VCaP (cell line): Measurements from ENCODE around the gene DGKG.

Experiments
- H3K27ac ChIP-seq: fragments of 450-650 bp; 2 replicates; pipeline ENCODE4 v1.5.1; 2017
- TF ChIP-seq, protein P1 (sequence below): fragments of 450-650 bp; conservative IDR thresholded peaks from 2 replicates; pipeline ENCODE4 v1.5.1; 2017; ENCODE audit warnings: mild to moderate bottlenecking, moderate library complexity

Gene DGKG

DNA sequence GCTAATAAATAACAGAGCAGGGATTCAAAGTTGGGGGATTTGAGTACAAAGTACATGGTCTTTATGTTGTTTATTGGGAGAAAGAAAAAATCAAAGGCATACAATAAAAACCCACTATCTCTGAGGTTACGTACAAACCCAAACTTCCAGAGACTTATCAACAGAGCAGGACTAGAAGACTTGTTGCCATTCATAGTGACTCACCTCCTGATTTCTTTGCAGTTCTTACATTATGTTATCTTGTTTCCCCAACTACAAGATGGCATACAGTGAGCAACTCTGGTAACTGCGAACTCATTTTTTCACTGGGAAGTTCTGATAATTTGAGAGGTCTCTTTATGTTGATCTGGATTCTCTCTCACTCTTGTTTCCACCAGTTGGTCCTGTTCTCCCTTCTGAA lies 172.5 kb downstream of the DGKG start:
- no peak overlapping the region for H3K27ac ChIP-seq

DNA sequence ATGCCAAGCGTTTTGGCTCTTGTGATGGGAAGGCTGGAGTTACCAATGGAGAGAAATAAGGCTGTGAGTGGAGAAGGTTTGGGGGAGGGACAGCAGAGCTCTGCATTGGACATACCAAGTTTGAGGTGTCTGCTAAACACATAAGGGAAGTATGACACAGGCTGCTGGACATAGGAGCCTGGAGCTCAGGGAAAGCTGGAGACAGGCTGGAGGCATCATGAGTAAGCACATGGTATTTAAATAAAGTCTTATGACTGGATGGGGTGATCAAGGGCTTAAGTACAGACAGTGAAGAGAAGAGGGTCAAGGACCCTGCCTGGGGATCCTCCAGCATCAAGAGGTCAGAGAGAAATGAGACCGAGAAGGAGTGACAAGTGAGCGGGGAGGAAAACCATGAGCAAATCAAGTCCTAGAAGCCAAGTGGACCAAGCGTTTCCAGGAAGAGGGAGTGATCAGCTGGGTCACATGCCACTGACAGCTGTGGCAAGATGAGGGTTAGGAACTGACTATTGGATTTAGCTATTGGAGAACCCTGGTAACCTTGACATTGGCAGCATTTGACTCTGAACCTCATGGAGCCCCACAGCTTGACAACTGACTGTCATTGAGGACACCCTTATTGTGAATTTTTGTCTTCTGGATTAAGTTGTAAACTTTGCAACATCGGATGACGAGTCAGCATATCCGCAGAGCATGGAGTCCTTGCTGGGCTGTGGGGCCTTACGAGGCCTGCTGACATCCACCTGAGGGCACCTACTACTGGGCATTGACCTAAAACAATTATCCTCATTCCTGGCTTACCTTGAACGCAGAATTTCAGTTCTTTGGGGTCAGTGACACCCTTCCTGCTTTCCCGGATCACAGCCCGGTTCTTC lies 174.4 kb downstream of the DGKG start:
- no peak overlapping the region for H3K27ac ChIP-seq
- TF ChIP-seq, protein P1, sequence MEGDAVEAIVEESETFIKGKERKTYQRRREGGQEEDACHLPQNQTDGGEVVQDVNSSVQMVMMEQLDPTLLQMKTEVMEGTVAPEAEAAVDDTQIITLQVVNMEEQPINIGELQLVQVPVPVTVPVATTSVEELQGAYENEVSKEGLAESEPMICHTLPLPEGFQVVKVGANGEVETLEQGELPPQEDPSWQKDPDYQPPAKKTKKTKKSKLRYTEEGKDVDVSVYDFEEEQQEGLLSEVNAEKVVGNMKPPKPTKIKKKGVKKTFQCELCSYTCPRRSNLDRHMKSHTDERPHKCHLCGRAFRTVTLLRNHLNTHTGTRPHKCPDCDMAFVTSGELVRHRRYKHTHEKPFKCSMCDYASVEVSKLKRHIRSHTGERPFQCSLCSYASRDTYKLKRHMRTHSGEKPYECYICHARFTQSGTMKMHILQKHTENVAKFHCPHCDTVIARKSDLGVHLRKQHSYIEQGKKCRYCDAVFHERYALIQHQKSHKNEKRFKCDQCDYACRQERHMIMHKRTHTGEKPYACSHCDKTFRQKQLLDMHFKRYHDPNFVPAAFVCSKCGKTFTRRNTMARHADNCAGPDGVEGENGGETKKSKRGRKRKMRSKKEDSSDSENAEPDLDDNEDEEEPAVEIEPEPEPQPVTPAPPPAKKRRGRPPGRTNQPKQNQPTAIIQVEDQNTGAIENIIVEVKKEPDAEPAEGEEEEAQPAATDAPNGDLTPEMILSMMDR, result no peak

More for the DNA sequence above, 172.5 kb downstream of the DGKG start:
- TF ChIP-seq, protein P1, result no peak

DNA sequence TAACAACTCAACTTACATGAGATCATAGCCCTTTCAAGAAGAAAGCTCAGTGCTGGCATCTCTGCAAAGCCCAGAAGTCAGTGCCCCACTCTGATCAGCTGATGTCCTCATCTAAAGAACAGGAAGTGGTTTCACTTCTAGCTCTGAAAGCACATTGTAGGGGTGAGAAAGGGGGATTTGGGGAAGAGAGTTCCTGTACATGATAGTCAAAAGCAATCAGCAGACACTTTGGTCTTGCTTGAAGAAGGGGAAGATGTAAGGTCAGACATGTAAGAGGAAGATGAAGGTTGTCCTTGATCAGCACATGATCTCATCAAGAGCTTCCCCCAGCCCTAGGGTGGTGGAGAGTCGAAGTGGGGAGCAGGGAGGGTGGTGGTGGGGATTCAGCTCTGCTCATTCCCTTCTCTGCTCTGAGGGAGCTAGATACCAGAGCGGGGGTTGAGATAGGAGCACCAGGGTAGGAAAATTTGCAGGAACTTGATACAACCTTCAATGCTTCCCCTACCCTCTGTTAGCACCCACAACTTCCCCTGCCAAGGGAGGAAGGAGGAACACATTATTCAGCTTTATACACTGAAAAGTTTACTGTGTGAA lies 176.7 kb downstream of the DGKG start:
- H3K27ac ChIP-seq, result no peak overlapping the region
- TF ChIP-seq, protein P1, result no peak

DNA sequence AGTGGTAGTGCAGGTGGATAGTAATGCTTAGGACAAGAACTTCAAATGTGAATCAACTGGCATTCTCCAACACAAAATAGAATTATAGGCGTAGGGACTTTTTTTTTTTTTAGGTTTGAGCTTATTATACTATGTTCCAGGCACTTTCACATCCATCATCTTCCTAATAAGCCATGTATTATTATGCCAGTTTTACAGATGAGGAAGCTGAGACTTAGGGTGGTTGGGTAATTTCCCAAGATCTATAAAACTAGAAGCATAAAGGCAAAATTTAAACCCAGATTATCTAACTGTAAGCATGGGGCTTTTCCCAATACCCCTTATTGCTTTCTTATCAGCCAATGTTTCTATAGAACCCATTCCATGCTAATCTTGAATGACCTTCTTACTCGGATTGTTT lies 178.0 kb downstream of the DGKG start:
- H3K27ac ChIP-seq, result no peak overlapping the region
- TF ChIP-seq, protein P1, result no peak

DNA sequence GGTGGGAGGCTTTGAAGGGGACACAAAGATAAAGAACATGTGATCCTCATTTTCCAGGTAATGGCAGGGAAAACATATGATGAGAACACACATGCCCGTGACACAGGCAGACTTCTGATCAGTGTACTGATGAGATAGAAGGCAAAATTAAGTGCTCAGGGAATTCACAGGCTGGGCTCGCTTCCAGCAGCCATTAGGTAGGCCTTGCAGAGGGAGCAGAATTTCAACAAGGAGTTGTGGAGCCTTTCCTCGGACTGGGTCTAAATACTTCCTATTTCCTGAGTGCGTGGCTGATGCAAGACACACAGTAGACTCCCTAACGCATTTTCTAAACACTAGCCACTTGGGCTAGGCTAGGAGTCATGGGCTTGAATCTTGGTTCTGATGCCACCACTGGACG lies 179.2 kb downstream of the DGKG start:
- no peak overlapping the region for H3K27ac ChIP-seq
- TF ChIP-seq, protein P1, result no peak

DNA sequence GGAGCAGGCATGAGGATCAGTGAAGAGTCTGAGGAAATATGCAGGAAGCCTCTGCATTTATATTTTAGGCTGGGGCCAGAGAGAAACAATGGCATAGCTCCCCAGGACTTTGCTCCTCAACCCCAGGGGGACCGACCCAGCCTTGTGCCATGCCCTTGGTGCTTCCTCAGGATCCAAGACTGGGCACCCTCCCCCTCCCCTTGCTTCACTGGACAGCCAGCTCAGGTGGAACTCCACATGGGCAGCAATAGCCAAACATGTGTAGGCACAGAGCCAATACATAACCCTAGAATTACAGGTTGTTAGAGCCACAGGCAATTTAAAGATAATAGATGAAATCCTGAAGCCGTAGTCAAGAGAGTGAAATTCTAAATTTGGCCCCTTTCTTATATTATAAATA lies 180.1 kb downstream of the DGKG start:
- TF ChIP-seq, protein P1, result no peak
- H3K27ac ChIP-seq, result no peak overlapping the region

DNA sequence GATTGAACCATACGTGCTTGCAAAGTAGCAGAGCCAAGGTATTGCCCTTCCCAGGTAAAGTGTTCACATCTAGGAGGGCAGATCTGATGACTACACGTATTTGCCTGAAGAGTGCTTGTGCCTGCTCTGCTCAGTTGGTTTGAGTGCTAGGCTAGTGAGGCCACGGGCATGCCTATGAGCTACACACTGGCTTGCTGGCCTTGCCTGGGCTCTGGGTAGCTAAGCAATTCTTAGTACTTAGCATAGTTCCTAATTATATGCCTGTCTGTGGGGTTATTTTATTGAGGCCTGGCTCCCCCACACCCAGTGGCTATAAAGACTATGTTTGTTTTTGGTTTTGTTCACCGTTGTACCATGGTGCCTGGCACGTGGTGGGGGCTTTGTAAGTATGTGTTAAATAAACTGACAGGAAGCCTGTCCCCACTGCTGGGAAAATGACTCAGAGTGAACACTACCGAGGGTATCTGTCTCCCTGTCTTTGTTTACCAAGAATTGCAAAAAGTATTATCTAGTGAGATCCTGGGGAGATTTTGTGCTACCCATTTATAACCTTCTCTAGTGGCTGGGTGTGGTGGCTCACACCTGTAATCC lies 181.0 kb downstream of the DGKG start:
- no peak overlapping the region for H3K27ac ChIP-seq
- TF ChIP-seq, protein P1, result no peak
